Activated CD4-positive, alpha-beta T cell treated with anti-CD3 and anti-CD28 coated beads for 1 hour (primary cell): ENCODE measurements around the gene PITPNM1.
A peak's percentile ranks its signal among the peaks of the same experiment; 100 is the strongest.
"Not testable (repeated sequence)": the region's sequence is repeated elsewhere in the genome, so short reads cannot be mapped to it uniquely, and the experiment has no call there.

Experiments used
- DNase-seq: peaks from one replicate; pipeline ENCODE4 v3.0.0-alpha.2; 2020

The PITPNM1 gene

GRCh38 chr11:67522844-67523555, 17.8 kb upstream of the PITPNM1 start, which contains the start of gene CABP2:
TSS of gene CABP2 (minus strand) at chr11:67523446. CDS start at chr11:67523326, 120 bp downstream.
- no peak for DNase-seq

DNA sequence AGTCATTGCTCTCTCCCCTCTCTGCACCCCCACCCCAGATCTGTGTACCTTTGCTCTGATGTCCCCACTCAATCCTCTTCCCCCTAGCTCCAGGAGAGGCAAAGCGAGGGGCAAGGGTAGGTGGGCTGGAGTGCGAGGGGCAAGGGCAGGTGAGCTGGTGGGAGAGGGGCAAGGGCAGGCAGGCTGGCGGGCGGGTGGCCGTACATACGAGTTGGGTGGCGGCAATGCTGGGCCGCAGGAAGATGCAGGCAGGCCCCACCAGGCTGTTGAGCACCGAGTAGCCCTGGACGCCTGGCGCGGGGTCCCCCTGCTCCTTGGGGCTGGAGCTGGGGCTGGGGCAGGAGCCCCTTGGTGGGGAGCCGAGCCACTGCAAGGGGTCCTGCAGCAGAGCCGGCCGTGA, 17.2 kb upstream of the PITPNM1 start:
- DNase-seq = no peak

DNA sequence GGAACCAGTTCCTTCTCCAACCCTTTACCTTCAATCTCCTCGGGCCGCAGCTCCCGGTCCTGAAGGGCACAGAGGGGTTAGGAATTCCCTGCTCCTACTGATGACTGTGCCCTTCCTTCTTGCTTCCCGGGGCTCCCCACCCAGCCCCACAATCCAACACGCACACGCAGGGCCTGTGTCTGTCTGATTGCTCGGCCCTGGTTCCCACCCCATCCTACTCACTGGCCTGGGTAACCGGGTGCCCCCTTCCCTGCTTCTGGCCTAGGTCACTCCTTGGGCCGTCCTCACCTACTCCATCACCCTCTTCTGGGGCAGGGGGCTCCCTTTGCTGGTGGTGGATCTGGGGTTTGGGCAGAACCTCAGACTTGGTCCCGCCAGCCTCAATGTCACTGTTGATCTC, 16.8 kb upstream of the PITPNM1 start:
- no peak for DNase-seq

- no peak for DNase-seq
Observed at GRCh38 chr11:67520856-67521824, 16.0 kb upstream of the PITPNM1 start.

- DNase-seq = no peak
Observed at GRCh38 chr11:67519726-67520125, 14.6 kb upstream of the PITPNM1 start.

DNA sequence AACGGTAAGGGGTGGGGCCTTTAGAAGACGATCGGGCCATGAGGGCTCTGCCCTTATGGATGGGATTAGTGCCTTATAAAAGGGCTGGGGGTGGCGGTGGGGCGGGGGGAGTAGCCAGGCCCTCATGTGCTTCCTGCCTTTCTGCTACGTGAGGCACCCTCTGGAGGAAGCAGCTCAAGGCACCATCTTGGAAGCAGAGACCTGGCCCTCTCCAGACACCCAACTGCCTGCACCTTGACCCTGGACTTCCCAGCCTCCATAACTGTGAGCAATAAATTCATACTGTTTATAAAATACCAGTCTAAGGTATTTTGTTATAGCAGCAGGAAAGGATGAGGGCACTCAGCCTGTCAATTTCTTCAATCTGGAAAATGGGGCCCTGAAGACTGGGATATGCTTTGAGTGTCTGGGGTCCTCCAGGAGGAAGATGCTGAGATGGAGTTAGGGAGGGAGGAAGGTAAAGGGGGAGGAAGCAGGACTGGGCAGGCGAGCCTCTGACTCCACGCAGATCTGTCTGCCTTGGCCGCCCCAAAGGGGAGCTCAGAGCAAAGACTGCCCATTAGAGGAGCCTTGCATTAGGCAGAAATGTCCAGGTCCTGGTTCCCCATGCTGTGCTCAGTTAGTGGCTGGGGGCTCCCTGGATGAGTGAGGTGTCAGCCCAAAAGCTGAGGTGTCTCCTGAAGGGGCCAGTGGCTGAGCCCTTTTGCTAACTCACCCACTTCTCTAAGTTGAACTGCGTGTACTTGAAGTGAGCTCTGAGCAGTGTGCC, 12.8 kb upstream of the PITPNM1 start:
- no peak for DNase-seq

DNA sequence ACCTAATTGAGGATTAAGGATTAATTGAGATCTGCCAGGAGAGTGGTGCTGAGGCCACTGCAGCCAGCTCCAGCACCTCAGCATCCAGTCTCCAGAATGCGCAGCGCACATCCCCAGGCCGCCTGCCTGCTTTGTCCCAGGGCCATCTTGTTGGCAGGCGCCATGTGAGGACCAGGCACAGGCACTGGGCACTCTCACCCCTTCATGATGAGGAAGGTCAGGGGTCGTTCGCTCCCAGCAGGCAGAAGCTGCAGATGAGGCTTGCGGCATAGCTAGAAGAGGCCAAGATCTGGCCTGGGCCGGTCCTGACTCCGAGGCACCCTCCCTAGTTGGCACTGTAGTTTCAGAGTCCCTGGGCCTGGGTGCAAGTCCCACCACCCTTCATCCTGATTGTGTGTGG, 11.6 kb upstream of the PITPNM1 start:
- no peak for DNase-seq

GRCh38 chr11:67514116-67514515, 9.0 kb upstream of the PITPNM1 start:
- DNase-seq = no peak

DNA sequence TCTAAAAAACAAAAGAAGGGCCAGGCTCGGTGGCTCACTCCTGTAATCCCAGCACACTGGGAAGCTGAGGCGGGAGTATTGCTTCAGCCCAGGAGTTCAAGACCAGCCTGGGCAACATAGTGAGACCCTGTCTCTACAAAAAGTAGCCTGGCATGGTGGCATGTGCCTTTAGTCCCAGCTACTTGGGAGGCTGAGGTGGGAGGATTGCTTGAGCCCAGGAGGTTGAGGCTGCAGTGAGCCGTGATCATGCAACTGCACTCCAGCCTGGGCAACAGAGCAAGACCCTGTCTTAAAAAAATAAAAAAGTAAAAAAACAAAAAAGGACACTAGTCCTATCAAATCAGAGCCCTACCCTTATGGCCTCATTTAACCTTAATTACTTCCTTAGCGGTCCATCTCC, 6.4 kb upstream of the PITPNM1 start:
- DNase-seq = not testable (repeated sequence)

GRCh38 chr11:67510023-67510345, 4.8 kb upstream of the PITPNM1 start:
- DNase-seq = no peak

DNA sequence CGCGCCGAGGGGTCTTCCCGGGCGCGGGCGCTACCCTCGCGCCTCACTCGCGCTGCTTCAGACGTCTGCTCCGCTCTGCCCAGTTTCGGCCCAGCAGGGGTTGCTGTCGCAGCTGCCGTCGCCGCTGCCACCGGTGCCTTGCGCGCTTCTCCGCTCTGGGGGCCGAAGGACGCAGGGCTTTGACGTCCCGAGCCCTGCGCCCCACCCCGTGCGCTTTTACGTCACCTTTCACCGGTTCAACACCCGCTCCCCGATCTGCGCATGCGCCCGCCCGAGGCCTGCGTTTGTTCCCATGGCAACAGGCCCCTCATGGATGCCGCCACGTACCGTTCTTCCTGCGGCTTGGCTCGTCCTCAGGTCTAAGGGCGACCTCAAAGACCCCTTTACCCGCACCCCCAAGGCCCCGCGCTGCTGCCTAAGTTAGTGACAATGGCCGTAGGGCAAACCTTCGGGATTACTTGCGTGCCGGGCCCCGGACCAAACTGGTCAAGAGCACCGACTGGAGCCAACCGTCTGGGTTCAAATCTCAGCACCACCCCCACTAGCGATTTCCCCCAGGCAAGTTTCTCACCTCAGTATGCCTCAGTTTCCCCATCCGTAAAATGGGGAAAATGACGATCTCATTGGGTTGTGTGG, 3.4 kb upstream of the PITPNM1 start:
- DNase-seq = peak; percentile 99

- peak; percentile 95 for DNase-seq
Observed at GRCh38 chr11:67507864-67508485, 2.8 kb upstream of the PITPNM1 start, which contains the start of gene CDK2AP2. TSS of gene CDK2AP2 (minus strand) at chr11:67508162. CDS start at chr11:67508082, 80 bp downstream.

- no peak for DNase-seq
Observed at GRCh38 chr11:67507242-67507863, 2.2 kb upstream of the PITPNM1 start.

GRCh38 chr11:67506426-67507051, 1.4 kb upstream of the PITPNM1 start:
- no peak for DNase-seq

GRCh38 chr11:67505605-67506396, 638 bp upstream of the PITPNM1 start:
- DNase-seq = peak; percentile 83

GRCh38 chr11:67504005-67504949, 886 bp downstream of the PITPNM1 start:
- no peak for DNase-seq

GRCh38 chr11:67503119-67504004, 1.8 kb downstream of the PITPNM1 start:
- DNase-seq = no peak
